ENCODE measurements around the gene RAC3. TPM values are rescaled to one million over a fixed set of nuclear protein-coding genes. Genes with fewer than 3 reads are reported as not detected.
A peak's percentile ranks its signal among the peaks of the same experiment; 100 is the strongest.

Gene RAC3
- total RNA-seq, 4 donors from 2014 or later: 11.8 to 23.8 (median 14.4) TPM

DNA sequence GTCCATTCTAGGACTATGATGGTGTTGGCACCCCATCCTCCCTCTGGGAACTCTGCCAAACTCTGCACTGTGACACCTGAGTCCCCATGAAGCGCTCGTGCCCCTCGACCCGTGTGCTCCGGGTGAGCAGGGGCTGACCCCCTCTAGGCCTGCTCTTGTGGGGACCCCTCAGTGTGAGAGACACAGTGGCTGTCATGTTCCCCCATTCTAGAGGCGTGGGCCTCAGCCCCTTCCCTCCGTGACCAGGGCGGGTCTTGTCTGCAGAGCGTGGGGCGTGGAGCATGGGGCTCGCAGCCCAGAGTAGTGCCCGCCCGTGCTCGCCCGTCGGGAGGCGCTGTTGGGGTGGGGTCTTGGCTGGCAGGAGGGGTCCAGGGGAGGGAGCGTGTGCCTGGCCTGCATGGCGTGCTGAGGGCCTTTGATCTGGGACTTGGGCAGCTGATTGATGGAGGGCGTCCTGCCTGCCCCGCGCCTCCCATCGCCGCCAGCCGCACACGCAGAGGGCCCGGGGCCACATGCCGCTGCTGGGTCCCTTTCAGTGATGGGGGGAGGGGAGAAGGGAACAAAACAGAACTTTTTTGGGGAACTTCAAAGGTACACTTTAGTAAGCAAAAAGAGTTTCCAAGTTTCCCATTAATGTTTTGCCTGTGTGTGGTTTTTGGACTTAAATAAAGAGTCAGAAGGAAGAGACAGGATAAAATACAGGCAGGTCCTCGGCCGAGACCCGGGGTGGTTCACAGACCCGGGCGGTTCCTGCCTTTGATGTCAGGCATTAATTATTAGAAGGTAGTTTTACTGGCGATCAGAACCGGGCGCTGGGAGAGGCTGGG, 31.3 kb upstream of the RAC3 start:
- TF ChIP-seq, protein P1, sequence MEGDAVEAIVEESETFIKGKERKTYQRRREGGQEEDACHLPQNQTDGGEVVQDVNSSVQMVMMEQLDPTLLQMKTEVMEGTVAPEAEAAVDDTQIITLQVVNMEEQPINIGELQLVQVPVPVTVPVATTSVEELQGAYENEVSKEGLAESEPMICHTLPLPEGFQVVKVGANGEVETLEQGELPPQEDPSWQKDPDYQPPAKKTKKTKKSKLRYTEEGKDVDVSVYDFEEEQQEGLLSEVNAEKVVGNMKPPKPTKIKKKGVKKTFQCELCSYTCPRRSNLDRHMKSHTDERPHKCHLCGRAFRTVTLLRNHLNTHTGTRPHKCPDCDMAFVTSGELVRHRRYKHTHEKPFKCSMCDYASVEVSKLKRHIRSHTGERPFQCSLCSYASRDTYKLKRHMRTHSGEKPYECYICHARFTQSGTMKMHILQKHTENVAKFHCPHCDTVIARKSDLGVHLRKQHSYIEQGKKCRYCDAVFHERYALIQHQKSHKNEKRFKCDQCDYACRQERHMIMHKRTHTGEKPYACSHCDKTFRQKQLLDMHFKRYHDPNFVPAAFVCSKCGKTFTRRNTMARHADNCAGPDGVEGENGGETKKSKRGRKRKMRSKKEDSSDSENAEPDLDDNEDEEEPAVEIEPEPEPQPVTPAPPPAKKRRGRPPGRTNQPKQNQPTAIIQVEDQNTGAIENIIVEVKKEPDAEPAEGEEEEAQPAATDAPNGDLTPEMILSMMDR (IDR thresholded peaks at IDR 0.05): no peak
- TF ChIP-seq POLR2A (IDR thresholded peaks at IDR 0.05): no peak
- WGBS, 2 donors: 75 to 91% methylated on average over 21 to 35 of the region's 36 CpGs
- no peak overlapping the region for H3K4me3 ChIP-seq (replicated peaks in 1 of 3)
- no peaks in the 10 kb centered on the region for H3K9me3 ChIP-seq
- H3K4me1 ChIP-seq: peaks cover 13 to 44% of the 10 kb centered on the region in 2 donors
- intact Hi-C loops (cut with DNase I): no loop called here
- peak; percentile 35 to 36 for DNase-seq
- H3K27ac ChIP-seq: no peak overlapping the region
- no peaks in the 10 kb centered on the region for H3K27me3 ChIP-seq
- H3K36me3 ChIP-seq: no peaks in the 10 kb centered on the region

- no peaks in the 10 kb centered on the region for H3K27me3 ChIP-seq
- DNase-seq: no peak
- H3K9me3 ChIP-seq: no peaks in the 10 kb centered on the region
- H3K4me3 ChIP-seq (replicated peaks in 1 of 3): no peak overlapping the region
- no peak overlapping the region for H3K27ac ChIP-seq
- TF ChIP-seq, protein P1 (IDR thresholded peaks at IDR 0.05): no peak
- no peak for TF ChIP-seq POLR2A (IDR thresholded peaks at IDR 0.05)
- WGBS, 2 donors: 84 to 94% methylated on average over 8 to 16 of the region's 32 CpGs
- intact Hi-C loops (cut with DNase I): no loop called here
- H3K4me1 ChIP-seq: peaks cover 10 to 37% of the 10 kb centered on the region in 2 donors
- no peaks in the 10 kb centered on the region for H3K36me3 ChIP-seq
Measured at GRCh38 chr17:82000803-82001570, 30.5 kb upstream of the RAC3 start.

DNA sequence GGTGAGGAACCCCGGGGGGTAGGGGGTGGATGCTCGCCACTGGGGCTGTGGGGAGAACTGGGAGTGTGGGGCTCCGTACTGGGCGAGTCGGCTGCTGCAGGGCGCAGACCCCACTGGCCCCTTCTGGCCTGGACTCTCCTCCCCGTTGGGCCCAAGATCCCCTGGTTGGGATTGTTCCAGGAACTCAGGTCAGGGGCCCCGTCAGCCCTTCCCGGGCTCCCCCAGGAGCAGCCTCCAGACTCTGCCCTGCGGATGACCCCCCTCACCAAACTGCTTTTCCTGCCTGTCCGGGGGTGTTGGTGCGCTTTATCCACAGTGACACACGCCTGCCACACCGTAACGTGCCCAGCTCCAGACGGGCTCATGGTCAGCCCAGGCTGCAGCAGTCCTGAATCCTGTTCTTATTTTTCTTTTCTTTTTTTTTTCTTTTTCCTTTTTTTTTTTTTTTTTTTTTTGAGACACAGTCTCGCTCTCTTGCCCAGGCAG, 29.9 kb upstream of the RAC3 start:
- Histone ChIP-seq H3K9me3 (no peaks in the 10 kb centered on the region), H3K27me3 (no peaks in the 10 kb centered on the region), H3K4me3 (replicated peaks in 1 of 3) (no peak overlapping the region), H3K4me1 (peaks cover 10 to 37% of the 10 kb centered on the region in 2 donors), H3K27ac (no peak overlapping the region), H3K36me3 (no peaks in the 10 kb centered on the region)
- intact Hi-C loops (cut with DNase I): no loop called here
- WGBS, 2 donors: 81 to 86% methylated on average over 14 of the region's 17 CpGs
- no peak for TF ChIP-seq POLR2A (IDR thresholded peaks at IDR 0.05)
- TF ChIP-seq, protein P1 (IDR thresholded peaks at IDR 0.05): no peak
- DNase-seq: no peak

- H3K27ac ChIP-seq: no peak overlapping the region
- no peaks in the 10 kb centered on the region for H3K27me3 ChIP-seq
- H3K4me3 ChIP-seq (replicated peaks in 1 of 3): no peak overlapping the region
- no peak for DNase-seq
- intact Hi-C loops (cut with DNase I): no loop called here
- peaks cover 10 to 25% of the 10 kb centered on the region in 2 donors for H3K4me1 ChIP-seq
- no peak for TF ChIP-seq POLR2A (IDR thresholded peaks at IDR 0.05)
- TF ChIP-seq, protein P1 (IDR thresholded peaks at IDR 0.05): no peak
- H3K36me3 ChIP-seq: no peaks in the 10 kb centered on the region
- H3K9me3 ChIP-seq: no peaks in the 10 kb centered on the region
- WGBS, 2 donors: 73 to 81% methylated on average over 40 to 49 of the region's 53 CpGs
Measured at GRCh38 chr17:82003411-82004381, 27.8 kb upstream of the RAC3 start.
